CMK (cell line): ENCODE measurements around the gene TVP23A.
"Not testable (repeated sequence)": the region's sequence is repeated elsewhere in the genome, so short reads cannot be mapped to it uniquely, and the experiment has no call there.

Experiments
- DNase-seq: peaks from one replicate; pipeline ENCODE4 v3.0.0-alpha.2; 2010; ENCODE audit warnings: low read depth

TVP23A gene

GRCh38 chr16:10835281-10835931 is 16.8 kb upstream of the TVP23A start:
- DNase-seq = no peak

- DNase-seq = no peak
These were observed 16.2 kb upstream of the TVP23A start for GRCh38 chr16:10834766-10835165.

GRCh38 chr16:10834130-10834529 is 15.5 kb upstream of the TVP23A start:
- DNase-seq = no peak

- DNase-seq = no peak
These were observed 14.7 kb upstream of the TVP23A start for GRCh38 chr16:10833271-10833670.

GRCh38 chr16:10831894-10832886 is 13.6 kb upstream of the TVP23A start:
- no peak for DNase-seq

- DNase-seq = not testable (repeated sequence)
These were observed 11.6 kb upstream of the TVP23A start for GRCh38 chr16:10830240-10830639.

- not testable (repeated sequence) for DNase-seq
These were observed 10.9 kb upstream of the TVP23A start for GRCh38 chr16:10829390-10830098.

GRCh38 chr16:10828851-10829366 is 10.3 kb upstream of the TVP23A start:
- no peak for DNase-seq

- DNase-seq = no peak
These were observed 9.2 kb upstream of the TVP23A start for GRCh38 chr16:10827691-10828341.

- DNase-seq = no peak
These were observed 5.7 kb upstream of the TVP23A start for GRCh38 chr16:10824111-10824893.

- DNase-seq = no peak
These were observed 4.1 kb upstream of the TVP23A start for GRCh38 chr16:10822702-10823101.

- DNase-seq = no peak
These were observed 2.0 kb upstream of the TVP23A start for GRCh38 chr16:10820546-10820945.

GRCh38 chr16:10817514-10817913 is 1.1 kb downstream of the TVP23A start:
- DNase-seq = no peak

GRCh38 chr16:10813099-10813455 is 5.5 kb downstream of the TVP23A start:
- DNase-seq = no peak

GRCh38 chr16:10812312-10813098 is 6.1 kb downstream of the TVP23A start:
- no peak for DNase-seq

- DNase-seq = no peak
These were observed 8.9 kb downstream of the TVP23A start for GRCh38 chr16:10809706-10810105.

GRCh38 chr16:10808850-10809249 is 9.7 kb downstream of the TVP23A start:
- no peak for DNase-seq

GRCh38 chr16:10808218-10808617 is 10.4 kb downstream of the TVP23A start:
- no peak for DNase-seq

GRCh38 chr16:10806698-10807097 is 11.9 kb downstream of the TVP23A start:
- DNase-seq = no peak

GRCh38 chr16:10805334-10805733 is 13.3 kb downstream of the TVP23A start:
- DNase-seq = no peak
